Esophagus squamous epithelium (tissue), 4 donors: ENCODE measurements around the gene CYP4Z1.

Experiments used
- CTCF ChIP-seq, 6 experiments: fragments of 450-650 bp in 4 of 6; fragments of 200-600 bp in 2 of 6; sonication (generic) in 2 of 6; IDR thresholded peaks; one replicate each; pipeline ENCODE4 v1.5.1; 2016 to 2019; ENCODE audit warnings: antibody characterized with exemption in 6 of 6, mild to moderate bottlenecking in 4 of 6, moderate library complexity in 4 of 6
- POLR2A ChIP-seq, 4 donors: fragments of 450-650 bp; IDR thresholded peaks; one replicate each; pipeline ENCODE4 v1.6.1; 2017; ENCODE audit warnings: antibody characterized with exemption in 4 of 4, mild to moderate bottlenecking in 4 of 4, moderate library complexity in 3 of 4

GRCh38 chr1:47031585-47031984 lies 35.4 kb upstream of the CYP4Z1 start:
- TF ChIP-seq POLR2A (IDR thresholded peaks at IDR 0.05): no peak
- TF ChIP-seq CTCF (IDR thresholded peaks at IDR 0.05): no peak
